NCI-H2107 (cell line): ENCODE data around the gene C9orf40.

Source experiments
- DNase-seq: peaks from one replicate; lab custom pipeline; 2025; lab: John Stamatoyannopoulos, UW

The C9orf40 gene

GRCh38 chr9:74940600-74940999 lies 12.1 kb downstream of the C9orf40 start:
- DNase-seq = no peak

- no peak for DNase-seq
Measured at GRCh38 chr9:74935008-74935407, 17.7 kb downstream of the C9orf40 start.

- no peak for DNase-seq
Measured at GRCh38 chr9:74921737-74922136, 31.0 kb downstream of the C9orf40 start.

- no peak for DNase-seq
Measured at GRCh38 chr9:74920944-74921626, 31.6 kb downstream of the C9orf40 start.

GRCh38 chr9:74910036-74910435 lies 42.7 kb downstream of the C9orf40 start:
- DNase-seq = no peak

- no peak for DNase-seq
Measured at GRCh38 chr9:74908665-74909064, 44.0 kb downstream of the C9orf40 start.

- DNase-seq = no peak
Measured at GRCh38 chr9:74907085-74907484, 45.6 kb downstream of the C9orf40 start.

GRCh38 chr9:74901001-74901400 lies 51.7 kb downstream of the C9orf40 start:
- no peak for DNase-seq
